NCI-H1694 (cell line): ENCODE data around the gene COPG2.

Experiments used
- DNase-seq: peaks from one replicate; lab custom pipeline; 2025; lab: John Stamatoyannopoulos, UW

The COPG2 gene

DNA sequence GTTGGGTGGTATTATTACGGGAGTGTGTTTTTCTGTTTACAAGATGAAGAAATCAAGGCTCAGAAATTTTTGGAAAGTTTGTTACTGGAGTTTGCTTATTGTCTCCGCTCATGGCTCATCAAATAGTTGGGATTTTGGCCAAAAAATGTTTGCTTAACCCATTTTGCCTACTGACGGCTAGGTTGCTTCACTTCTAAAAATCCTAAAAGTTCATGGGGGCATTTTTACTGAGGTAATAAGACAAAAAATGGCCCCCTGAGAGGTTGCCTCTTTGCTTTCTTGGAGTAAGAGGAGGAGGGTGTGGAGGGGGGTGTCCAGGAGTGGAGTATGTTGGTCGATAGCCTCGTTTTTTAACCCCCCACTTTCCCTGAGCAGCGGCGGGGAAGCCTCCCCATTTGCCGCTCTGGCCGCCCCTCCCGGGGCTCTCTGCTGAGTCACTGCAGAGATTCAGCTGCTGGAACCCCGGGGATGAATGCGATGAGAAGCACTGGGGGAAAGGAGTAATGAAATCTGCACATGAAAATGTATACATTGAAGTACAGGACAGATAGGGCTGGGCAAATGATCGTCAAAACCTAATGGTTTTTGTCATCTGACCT, 175.2 kb downstream of the COPG2 start:
- no peak for DNase-seq

DNA sequence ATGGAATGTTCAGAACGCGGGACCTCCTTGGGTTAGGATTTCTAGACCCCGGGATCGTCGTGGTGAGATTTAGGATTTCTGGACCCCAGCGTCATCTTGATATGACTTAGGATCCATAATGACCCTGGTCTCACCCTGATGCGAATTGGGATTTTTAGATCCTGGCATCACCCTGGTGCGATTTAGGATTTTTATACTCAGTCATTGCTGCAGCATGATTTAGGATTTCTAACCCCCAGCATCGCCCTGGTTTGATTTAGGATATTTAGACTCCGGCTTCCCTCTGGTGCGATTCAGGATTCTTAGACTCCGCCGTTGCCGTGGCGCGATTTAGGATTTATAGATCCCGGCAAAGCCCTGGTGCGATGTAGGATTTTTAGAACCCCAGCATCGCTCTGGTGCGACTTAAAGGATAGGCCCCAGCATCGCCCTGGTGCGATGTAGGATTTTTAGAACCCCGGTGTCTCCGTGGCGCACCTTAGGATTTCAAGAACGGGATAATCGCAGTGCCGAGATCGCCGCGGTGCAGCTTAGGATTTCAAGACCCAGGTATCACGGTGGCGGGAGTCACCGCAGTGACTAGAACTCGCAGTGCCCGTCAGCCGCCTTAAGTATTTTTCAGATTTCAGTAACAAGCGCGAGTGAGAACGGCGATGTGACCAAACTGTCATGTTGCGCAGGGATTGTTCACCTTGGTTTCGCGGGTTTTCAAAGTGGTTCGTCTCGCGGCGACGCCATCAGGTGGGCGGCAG, 175.8 kb downstream of the COPG2 start:
- no peak for DNase-seq

DNA sequence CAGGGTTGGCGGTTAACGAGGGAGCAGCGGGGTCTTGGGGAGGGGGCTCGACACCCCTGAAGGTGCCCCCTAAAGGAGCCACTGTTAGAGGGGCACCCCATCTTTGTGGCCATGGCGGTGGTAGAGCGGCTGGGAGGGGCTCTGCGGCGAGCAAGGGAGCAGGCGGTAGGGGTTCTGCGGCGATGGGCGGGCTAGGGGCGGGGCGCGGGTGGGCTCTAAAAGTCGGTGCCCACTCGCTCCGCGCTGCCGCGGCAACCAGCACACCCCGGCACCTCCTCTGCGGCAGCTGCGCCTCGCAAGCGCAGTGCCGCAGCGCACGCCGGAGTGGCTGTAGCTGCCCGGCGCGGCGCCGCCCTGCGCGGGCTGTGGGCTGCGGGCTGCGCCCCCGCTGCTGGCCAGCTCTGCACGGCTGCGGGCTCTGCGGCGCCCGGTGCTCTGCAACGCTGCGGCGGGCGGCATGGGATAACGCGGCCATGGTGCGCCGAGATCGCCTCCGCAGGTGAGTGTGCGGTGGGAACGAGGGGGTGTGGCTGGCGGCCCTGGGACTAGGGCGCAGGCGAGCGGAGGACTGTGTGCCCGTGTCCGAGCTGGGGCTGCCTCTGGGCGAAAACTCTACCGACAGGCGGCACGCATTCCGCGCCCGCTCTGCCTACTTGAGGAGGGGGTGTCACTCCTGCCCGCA, 176.6 kb downstream of the COPG2 start, which contains the start of gene MEST:
Gene MEST (plus strand): TSS at position 245 of the 682 bp plus-strand sequence. CDS start 229 bp downstream, at position 474.
- DNase-seq: no peak

GRCh38 chr7:130490888-130491804, 177.4 kb downstream of the COPG2 start:
- DNase-seq: no peak

GRCh38 chr7:130490311-130490791, 178.2 kb downstream of the COPG2 start:
- DNase-seq: no peak

DNA sequence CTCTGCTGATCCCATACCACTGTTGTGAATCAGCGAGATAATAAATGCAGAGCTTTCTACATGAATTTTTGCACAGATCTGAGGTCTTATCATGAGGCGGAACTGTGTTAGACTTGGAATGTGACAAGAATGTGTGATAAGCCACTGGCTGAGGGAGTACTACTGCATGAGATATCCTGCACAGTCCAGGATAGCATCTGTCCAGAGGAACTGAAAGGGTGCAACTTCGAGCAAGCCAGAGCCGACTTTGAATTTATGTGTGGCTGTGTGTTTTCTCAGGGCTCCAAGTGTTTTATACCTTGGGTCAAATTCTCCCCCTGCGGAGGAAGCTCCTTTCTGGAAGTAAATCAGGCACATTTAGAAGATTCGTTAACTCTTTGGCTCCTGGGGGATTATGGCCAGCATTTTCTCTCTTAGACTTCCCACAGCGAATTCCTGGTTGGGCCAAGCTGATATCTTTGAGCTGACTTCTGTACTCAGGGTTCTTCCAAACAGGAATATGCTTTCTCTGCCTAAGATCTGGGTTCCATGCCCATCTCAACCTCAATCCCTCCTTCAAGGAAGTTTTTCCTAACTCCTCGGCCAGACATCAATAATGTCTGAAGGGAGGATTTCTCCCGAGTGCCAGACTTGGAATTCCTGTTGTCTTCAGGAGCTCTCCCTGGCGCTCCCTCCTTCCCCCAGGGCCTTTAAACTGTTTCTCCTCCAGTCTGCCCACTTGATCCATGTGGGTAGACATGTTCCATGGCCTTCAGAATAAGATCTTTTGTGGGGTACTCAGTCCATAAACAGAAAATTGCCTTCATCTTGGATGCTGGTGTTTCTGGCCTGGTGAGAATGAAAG, 179.2 kb downstream of the COPG2 start:
- DNase-seq: no peak

DNA sequence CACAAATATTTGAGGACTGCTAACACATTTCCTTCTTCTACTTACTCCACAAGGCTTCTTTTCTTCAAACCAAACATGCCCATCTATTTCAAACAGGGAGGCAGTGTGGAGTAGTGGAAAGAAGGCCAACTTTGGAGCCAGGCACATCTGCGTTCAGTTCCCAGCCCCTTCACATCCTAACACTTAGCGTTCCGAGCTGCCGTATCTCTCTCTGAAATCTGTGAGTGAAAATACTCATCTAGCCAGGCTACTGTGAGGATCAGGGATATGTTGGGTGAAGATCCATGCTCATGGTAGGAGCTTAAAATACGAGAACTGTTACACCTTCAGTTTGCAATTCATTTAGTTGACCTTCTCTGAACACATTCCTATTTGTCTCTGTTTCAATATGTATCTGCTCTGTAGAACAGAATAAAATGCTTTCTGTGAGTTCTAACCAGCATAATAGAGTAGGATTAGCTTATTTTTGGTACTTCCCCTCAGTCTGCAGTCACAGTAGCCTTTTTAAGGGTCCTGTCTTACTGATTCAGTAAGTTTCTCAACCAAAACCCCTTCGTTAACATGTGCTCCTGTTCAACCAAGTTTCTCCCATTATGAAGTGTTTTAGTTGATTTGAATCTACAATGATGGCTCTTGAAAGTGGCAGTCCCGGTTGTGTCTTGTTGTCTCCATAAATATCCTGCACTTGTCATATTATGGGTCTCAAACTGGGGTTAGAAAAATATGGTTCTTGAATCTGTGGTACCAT, 180.0 kb downstream of the COPG2 start:
- DNase-seq: no peak

DNA sequence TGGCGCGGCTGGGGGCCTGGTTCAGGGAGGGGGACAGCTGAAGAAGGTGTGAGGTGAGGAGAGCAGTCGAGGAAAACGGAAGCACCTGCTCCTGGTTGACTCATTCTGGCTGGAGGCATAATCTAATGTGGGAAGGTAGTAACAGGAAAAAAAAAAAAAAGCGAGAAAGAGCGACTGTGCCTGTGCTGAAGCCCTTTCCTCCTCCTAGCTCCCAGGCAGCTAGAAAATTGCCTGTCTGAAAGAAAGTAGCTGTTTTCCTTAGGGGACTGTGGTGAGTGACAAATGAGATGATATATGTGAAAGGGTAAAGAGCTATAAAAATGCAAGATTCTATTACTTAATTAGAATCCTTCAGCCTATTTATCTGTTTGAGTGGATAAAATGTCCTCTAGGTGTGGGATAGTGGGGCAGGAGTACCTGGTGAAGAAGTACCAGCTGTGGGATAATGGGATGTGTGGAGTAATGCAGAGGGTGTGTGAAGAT, 181.6 kb downstream of the COPG2 start:
- DNase-seq: no peak

- DNase-seq: no peak
Observed at GRCh38 chr7:130486114-130486953, 182.2 kb downstream of the COPG2 start.

GRCh38 chr7:130485734-130486113, 182.8 kb downstream of the COPG2 start:
- no peak for DNase-seq

DNA sequence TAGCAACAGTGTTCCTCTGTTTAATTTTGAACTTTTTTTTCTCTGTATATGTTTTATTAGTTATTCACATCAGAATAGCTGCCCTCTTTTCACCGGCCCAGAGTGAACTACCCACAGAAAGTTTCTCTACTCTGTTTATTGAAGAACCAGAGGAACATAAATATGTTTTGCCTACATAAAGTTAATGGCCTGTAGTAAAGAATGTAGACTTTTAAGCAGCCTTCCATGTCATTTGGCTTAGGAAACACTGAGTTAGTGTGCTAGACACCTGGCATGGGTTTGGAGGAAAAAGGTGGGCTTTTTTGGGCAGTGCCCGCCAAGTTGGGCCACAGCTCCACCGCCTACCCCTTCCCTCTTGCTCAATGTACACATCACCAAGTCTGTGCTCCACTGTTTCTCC, 185.5 kb downstream of the COPG2 start:
- no peak for DNase-seq

DNA sequence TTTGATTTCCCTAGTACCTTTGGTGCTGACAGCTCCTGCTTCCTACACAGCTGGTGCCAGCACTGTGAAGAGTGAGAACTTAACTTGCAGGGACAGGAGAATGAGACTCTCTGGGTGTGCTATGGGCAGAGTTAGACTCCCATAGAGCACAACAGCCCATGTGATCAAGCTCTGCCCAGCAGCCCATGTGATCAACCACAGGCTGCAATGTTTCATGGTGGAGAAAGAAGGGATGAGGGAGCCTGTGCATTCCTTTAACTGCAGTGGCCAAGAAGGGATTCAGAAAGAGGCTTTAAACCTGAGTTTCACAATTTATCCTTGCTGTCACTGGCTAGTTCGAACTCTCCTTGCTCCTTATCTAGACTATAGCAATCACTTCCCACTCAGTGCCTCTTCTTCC, 186.7 kb downstream of the COPG2 start:
- DNase-seq: no peak

DNA sequence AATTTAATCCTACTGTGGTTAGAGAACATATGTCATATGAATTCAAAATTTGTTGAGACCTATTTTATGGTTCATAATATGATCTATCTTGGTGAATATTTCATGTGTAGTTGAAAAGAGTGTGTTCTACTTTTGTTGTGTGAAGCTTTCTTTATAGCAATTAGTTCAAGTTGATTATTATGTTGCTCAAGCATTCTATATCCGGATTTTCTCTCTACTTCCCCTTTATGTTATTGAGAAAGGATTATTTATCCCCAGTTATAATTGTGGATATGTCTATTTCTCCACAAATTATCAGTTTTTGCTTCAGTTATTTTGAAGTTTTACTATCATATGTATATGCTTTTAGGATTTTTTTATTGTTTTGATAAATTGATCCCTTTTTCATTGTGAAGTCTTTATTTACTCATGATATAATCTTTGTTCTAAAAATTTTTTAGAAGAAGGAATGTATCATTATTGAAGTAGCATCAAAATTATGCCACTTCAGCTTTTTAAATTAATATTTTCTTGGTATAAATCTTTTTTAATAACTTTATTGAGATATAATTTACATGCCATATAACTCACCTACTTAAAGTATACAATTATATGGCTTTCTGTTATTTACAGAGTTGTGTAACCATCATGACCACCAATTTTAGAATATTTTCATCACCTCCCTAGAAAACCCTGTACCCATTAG, 188.7 kb downstream of the COPG2 start:
- no peak for DNase-seq

GRCh38 chr7:130478991-130479390, 189.6 kb downstream of the COPG2 start:
- no peak for DNase-seq

DNA sequence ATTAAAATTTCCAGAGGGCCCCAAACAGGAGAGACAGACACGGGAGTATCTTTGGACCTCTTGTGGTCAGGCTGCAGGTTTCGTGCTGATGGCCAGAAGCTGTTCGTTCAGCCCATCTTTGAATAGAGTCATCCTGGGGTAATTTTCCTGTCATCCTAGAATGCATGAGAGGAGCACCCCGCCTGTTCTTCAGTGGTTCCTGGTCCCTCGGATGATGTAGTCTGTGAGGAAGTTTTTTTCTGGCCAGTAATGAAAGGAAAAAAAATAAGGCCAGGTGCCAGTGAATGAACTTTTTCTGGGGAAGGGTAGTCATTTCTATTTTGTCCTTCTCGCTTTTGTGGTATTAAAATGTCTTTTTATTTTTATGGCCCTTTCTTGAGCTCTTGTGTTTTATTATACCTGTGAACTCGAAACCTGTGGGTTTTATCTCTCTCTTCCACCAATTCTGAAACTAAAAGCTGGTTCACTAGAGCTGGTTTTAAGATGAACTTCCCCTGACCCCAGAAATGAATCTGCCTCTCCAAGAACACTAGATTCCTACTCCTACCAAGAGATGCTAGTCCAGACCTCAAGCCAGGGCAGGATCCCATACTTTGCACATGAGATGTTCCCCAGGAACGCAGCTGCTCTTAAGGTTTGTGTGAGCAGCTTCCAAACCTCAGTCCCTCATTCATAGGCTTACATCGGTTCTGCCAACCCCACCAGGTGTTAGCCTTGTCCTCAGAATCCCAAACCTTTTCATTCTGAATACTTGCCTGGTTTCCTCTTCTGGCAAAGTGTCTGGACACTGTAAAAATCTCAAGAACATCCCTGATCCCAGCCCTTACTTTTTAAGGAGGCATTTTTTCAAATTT, 192.0 kb downstream of the COPG2 start:
- no peak for DNase-seq

DNA sequence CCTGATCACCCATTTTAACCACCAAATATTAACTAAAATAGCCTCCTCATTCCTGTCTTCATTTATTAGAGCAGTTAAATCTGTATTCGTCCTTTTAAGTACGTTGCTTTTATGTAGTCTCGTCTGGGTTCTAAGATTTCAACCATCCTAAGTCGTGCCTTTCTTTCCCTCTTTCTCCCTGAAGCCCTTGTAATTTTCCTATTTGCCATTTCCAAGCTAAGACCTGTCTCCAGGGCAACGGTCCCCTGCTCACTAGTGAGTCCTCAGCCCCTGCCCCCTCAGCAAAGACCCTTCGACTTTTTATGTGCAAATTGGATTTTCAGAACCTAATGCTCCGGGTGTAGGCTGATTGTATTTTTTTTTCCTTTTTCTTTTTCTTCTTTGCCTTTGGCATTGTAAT, 192.8 kb downstream of the COPG2 start:
- DNase-seq: no peak

DNA sequence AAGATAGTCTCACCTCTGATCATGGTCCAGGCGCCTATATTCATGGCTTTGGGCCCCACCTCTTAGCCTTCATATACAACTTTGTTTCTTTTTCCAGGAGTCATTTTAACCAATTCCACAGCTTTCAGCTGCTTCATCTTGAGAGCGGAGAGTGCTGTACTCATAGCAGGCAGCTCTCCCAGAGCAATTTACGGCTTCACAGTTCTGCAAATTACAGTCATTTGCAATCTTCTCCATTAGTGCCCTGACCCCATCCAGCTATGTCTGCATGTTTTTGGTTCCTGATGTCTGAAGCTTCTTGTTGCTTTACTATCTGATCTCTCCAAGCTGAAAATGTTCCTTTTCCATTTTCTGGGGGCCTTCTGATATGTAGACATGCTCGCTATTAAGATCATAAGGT, 194.7 kb downstream of the COPG2 start:
- DNase-seq: no peak

GRCh38 chr7:130473289-130473688, 195.3 kb downstream of the COPG2 start:
- DNase-seq: no peak
